ENCODE measurements around the gene NFKB1.

DNA sequence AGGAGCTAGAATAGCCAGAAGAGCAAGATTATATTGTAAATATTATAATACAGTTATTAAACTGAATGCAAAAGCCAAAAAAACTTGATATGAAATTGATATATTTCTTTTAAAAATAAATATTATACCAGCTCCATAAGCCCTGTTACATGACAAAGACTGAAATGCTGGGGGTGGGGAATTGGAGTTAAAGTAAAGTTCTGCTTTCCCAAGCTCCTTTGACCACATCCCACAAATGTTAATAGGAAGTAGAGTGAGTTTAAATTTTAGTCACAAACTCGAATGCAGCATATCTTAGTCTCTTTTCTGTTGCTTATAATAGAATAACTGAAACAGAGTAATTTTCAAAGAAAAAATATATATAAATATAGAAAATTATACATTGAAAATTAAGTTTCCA, 46.9 kb upstream of the NFKB1 start:
- TF ChIP-seq POLR2A (IDR thresholded peaks at IDR 0.05; ENCODE audit: low read length) = no peak
- no peak for TF ChIP-seq GATA1 (IDR thresholded peaks at IDR 0.05; ENCODE audit: low read depth, low read length)

All from erythroblast (primary cell).